HepG2 (cell line): ENCODE measurements around the gene CD248. TPM values are rescaled to one million over a fixed set of nuclear protein-coding genes. Genes with fewer than 3 reads are reported as not detected.

Source experiments
- ARNTL ChIP-seq: sonication (generic); formaldehyde crosslinking; IDR thresholded peaks from 2 replicates; pipeline ENCODE4 v1.4.0; 2020; ENCODE audit warnings: mild to moderate bottlenecking, missing genetic modification reagents
- ATAD3A ChIP-seq: sonication (generic); formaldehyde crosslinking; IDR thresholded peaks from 2 replicates; pipeline ENCODE4 v1.4.0; 2020; ENCODE audit warnings: missing genetic modification reagents
- ATF2 ChIP-seq: sonication (generic); formaldehyde crosslinking; IDR thresholded peaks from 2 replicates; pipeline ENCODE4 v1.4.0; 2020; ENCODE audit warnings: missing genetic modification reagents
- CBX2 ChIP-seq, 2 experiments: fragments of 200-600 bp in 1 of 2; sonication (generic); formaldehyde crosslinking in 1 of 2; IDR thresholded peaks; 2 replicates each; pipeline versions ENCODE4 v1.7.0 to v1.8.1; 2018 to 2022; ENCODE audit warnings: low read depth in 2 of 2, low read length in 1 of 2, mild to moderate bottlenecking in 1 of 2, missing genetic modification reagents in 1 of 2
- ETV5 ChIP-seq: IDR thresholded peaks from 2 replicates; pipeline ENCODE4 v1.6.1; 2018; ENCODE audit warnings: missing biosample characterization, missing genetic modification reagents, inconsistent platforms, borderline replicate concordance
- KAT2B ChIP-seq: fragments of 150-350 bp; IDR thresholded peaks from 2 replicates; pipeline ENCODE4 v1.6.1; 2014; ENCODE audit warnings: low read depth, low read length, borderline replicate concordance
- LCORL ChIP-seq, 2 experiments: fragments of 450-650 bp in 1 of 2; sonication (generic) in 1 of 2; formaldehyde crosslinking in 1 of 2; IDR thresholded peaks; 2 replicates each; pipeline versions ENCODE4 v1.5.0 to v1.6.1; 2017 to 2020; ENCODE audit warnings: antibody characterized with exemption in 1 of 2, missing genetic modification reagents in 1 of 2
- MAX ChIP-seq: IDR thresholded peaks from 2 replicates; pipeline ENCODE4 v1.6.1; 2012; ENCODE audit warnings: inconsistent platforms
- MLLT10 ChIP-seq: sonication (generic); formaldehyde crosslinking; IDR thresholded peaks from 2 replicates; pipeline ENCODE4 v1.4.0; 2020; ENCODE audit warnings: missing genetic modification reagents
- MTF2 ChIP-seq: sonication (generic); formaldehyde crosslinking; IDR thresholded peaks from 2 replicates; pipeline ENCODE4 v1.5.0; 2020; ENCODE audit warnings: missing genetic modification reagents, borderline replicate concordance
- NR2F6 ChIP-seq, 2 experiments: IDR thresholded peaks; 2 replicates each; pipeline ENCODE4 v1.6.1; 2016; ENCODE audit warnings: antibody characterized with exemption in 1 of 2, mild to moderate bottlenecking in 1 of 2
- POLR2G ChIP-seq: fragments of 200-400 bp; formaldehyde crosslinking; IDR thresholded peaks from 2 replicates; pipeline ENCODE4 v1.6.1; 2018; ENCODE audit warnings: mild to moderate bottlenecking, low read depth, low read length, moderate library complexity
- RFXANK ChIP-seq: IDR thresholded peaks from 2 replicates; pipeline ENCODE4 v1.6.1; 2016
- RORA ChIP-seq: sonication (generic); formaldehyde crosslinking; IDR thresholded peaks from 2 replicates; pipeline ENCODE4 v1.5.0; 2020; ENCODE audit warnings: mild to moderate bottlenecking, missing genetic modification reagents, moderate library complexity
- SAFB2 ChIP-seq: sonication (generic); formaldehyde crosslinking; IDR thresholded peaks from 2 replicates; pipeline ENCODE4 v1.5.1; 2020; ENCODE audit warnings: missing genetic modification reagents, low read depth, mild to moderate bottlenecking, borderline replicate concordance
- USF2 ChIP-seq, 2 experiments: sonication (generic) in 1 of 2; formaldehyde crosslinking in 1 of 2; IDR thresholded peaks; 2 replicates each; pipeline versions ENCODE4 v1.5.1 to v1.6.1; 2011 to 2020; ENCODE audit warnings: borderline replicate concordance in 1 of 2, low read depth in 1 of 2, low read length in 1 of 2, mild to moderate bottlenecking in 1 of 2, missing genetic modification reagents in 1 of 2, moderate library complexity in 1 of 2
- ZFP82 ChIP-seq: sonication (generic); formaldehyde crosslinking; IDR thresholded peaks from 2 replicates; pipeline ENCODE4 v1.5.1; 2020; ENCODE audit warnings: mild to moderate bottlenecking, missing genetic modification reagents, borderline replicate concordance
- ZNF773 ChIP-seq: sonication (generic); formaldehyde crosslinking; IDR thresholded peaks from 2 replicates; pipeline ENCODE4 v1.4.0; 2020; ENCODE audit warnings: missing genetic modification reagents, borderline replicate concordance
- ZNF788 ChIP-seq: sonication (generic); formaldehyde crosslinking; IDR thresholded peaks from 2 replicates; pipeline ENCODE4 v1.5.0; 2020; ENCODE audit warnings: mild to moderate bottlenecking, missing genetic modification reagents, borderline replicate concordance
- polyA plus RNA-seq, 8 experiments: library from polyadenylated mRNA; depleted of rRNA in 3 of 8; stranded (reverse) in 7 of 8; unstranded in 1 of 8; fragments of >200 nt; fragmentation: Illumina TruSeq in 4 of 8; extraction: Trizol in 4 of 8; gene quantifications; 2 replicates each; pipeline versions ENCODE4 v1.2.1 to v1.2.3, GENCODE V29; 2011 to 2016; ENCODE audit warnings: low read depth in 4 of 8, missing spikeins in 1 of 8, mixed read lengths in 1 of 8; ENCODE audit not compliant: insufficient read depth in 1 of 8
- total RNA-seq, 5 experiments: library from RNA; depleted of rRNA; stranded (reverse); fragments of >200 nt; fragmentation: Illumina TruSeq; extraction: Trizol; gene quantifications; 2 replicates each; pipeline ENCODE4 v1.2.3, GENCODE V29; 2016; ENCODE audit warnings: low read depth in 1 of 5
- TF ChIP-seq, protein P1 (sequence below): IDR thresholded peaks from 2 replicates; pipeline ENCODE4 v1.6.1; 2016; ENCODE audit warnings: low read depth
- TF ChIP-seq, protein P2 (sequence below): sonication (generic); formaldehyde crosslinking; IDR thresholded peaks from 2 replicates; pipeline ENCODE4 v1.8.0; 2022; ENCODE audit warnings: mild to moderate bottlenecking, missing genetic modification reagents, moderate library complexity
- TF ChIP-seq, protein P3 (sequence below): IDR thresholded peaks from 2 replicates; pipeline ENCODE4 v1.6.1; 2016; ENCODE audit warnings: low read depth, borderline replicate concordance

Gene CD248
- total and polyA plus RNA-seq, 2 of the 13 experiments (the other 11 are each of a cell fraction or from before 2014, with no cell fraction given) = 0.25 to 0.35 TPM

- TF ChIP-seq USF2 (IDR thresholded peaks at IDR 0.05; ENCODE audit: low read depth, low read length) (no peak), USF2 (CRISPR knock-in tag; IDR thresholded peaks at IDR 0.05; ENCODE audit: borderline replicate concordance) (no peak), LCORL (IDR thresholded peaks at IDR 0.05) (no peak), LCORL (CRISPR knock-in tag; IDR thresholded peaks at IDR 0.05) (no peak), SAFB2 (CRISPR knock-in tag) (0 out of 2 replicates have a peak, but pooled peaks have one; percentile 19), ATAD3A (CRISPR knock-in tag) (no peak), ZFP82 (CRISPR knock-in tag) (no peak), CBX2 (IDR thresholded peaks at IDR 0.05; ENCODE audit: low read depth, low read length) (no peak), CBX2 (CRISPR knock-in tag; IDR thresholded peaks at IDR 0.05; ENCODE audit: low read depth) (no peak), POLR2G (peak; percentile 76), RFXANK (no peak), MTF2 (CRISPR knock-in tag) (no peak), ZNF773 (CRISPR knock-in tag) (no peak), MAX (0 out of 2 replicates have a peak, but pooled peaks have one; percentile 34), ZNF788 (CRISPR knock-in tag) (no peak), KAT2B (no peak), ETV5 (peak; percentile 38; the same call in 1 of the 2 replicates), MLLT10 (no peak), ATF2 (peak; percentile 68; the same call in 1 of the 2 replicates), NR2F6 (IDR thresholded peaks at IDR 0.05) (no peak), NR2F6 (CRISPR knock-in tag; IDR thresholded peaks at IDR 0.05) (0 out of 2 replicates have a peak, but pooled peaks have one; percentile 6), ARNTL (no peak), RORA (CRISPR knock-in tag) (no peak)
- TF ChIP-seq, protein P1, sequence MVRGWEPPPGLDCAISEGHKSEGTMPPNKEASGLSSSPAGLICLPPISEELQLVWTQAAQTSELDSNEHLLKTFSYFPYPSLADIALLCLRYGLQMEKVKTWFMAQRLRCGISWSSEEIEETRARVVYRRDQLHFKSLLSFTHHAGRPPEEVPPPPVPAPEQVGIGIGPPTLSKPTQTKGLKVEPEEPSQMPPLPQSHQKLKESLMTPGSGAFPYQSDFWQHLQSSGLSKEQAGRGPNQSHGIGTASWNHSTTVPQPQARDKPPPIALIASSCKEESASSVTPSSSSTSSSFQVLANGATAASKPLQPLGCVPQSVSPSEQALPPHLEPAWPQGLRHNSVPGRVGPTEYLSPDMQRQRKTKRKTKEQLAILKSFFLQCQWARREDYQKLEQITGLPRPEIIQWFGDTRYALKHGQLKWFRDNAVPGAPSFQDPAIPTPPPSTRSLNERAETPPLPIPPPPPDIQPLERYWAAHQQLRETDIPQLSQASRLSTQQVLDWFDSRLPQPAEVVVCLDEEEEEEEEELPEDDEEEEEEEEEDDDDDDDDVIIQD = no peak
- TF ChIP-seq, protein P2, sequence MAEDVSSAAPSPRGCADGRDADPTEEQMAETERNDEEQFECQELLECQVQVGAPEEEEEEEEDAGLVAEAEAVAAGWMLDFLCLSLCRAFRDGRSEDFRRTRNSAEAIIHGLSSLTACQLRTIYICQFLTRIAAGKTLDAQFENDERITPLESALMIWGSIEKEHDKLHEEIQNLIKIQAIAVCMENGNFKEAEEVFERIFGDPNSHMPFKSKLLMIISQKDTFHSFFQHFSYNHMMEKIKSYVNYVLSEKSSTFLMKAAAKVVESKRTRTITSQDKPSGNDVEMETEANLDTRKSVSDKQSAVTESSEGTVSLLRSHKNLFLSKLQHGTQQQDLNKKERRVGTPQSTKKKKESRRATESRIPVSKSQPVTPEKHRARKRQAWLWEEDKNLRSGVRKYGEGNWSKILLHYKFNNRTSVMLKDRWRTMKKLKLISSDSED (CRISPR knock-in tag) = no peak
- TF ChIP-seq, protein P3, sequence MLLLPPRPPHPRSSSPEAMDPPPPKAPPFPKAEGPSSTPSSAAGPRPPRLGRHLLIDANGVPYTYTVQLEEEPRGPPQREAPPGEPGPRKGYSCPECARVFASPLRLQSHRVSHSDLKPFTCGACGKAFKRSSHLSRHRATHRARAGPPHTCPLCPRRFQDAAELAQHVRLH (CRISPR knock-in tag) = no peak
Measured at GRCh38 chr11:66268244-66268951, 48.4 kb downstream of the CD248 start, which contains the start of gene RAB1B (continued).
